ENCODE results near the gene ABCA7. TPM values are rescaled to one million over a fixed set of nuclear protein-coding genes. Genes with fewer than 3 reads are reported as not detected.

The ABCA7 gene
- total and polyA plus RNA-seq, 2 of the 13 experiments (the other 11 are each of a cell fraction or from before 2014, with no cell fraction given) = 4.4 to 32.4 TPM

- TF ChIP-seq THRA (CRISPR knock-in tag; IDR thresholded peaks at IDR 0.05; ENCODE audit: borderline replicate concordance) = peak; percentile 61; the same call in 1 of the 2 replicates
- TF ChIP-seq ZKSCAN8 (CRISPR knock-in tag; IDR thresholded peaks at IDR 0.05; ENCODE audit: borderline replicate concordance) = peak; percentile 41; the same call in 1 of the 2 replicates
- no peak for TF ChIP-seq HINFP (CRISPR knock-in tag; IDR thresholded peaks at IDR 0.05; ENCODE audit: low read depth)
- TF ChIP-seq NR3C1 (CRISPR knock-in tag; IDR thresholded peaks at IDR 0.05) = no peak
- TF ChIP-seq POLR2G (IDR thresholded peaks at IDR 0.05; ENCODE audit: low read depth, low read length) = 0 out of 2 replicates have a peak, but pooled peaks have one; percentile 41
- TF ChIP-seq ZNF607 (CRISPR knock-in tag; IDR thresholded peaks at IDR 0.05; ENCODE audit: borderline replicate concordance) = no peak
- peak; percentile 89 for TF ChIP-seq SAP130 (CRISPR knock-in tag; IDR thresholded peaks at IDR 0.05; ENCODE audit: low read depth)
- no peak for TF ChIP-seq ZNF549 (CRISPR knock-in tag; IDR thresholded peaks at IDR 0.05)
- no peak for TF ChIP-seq NFRKB (IDR thresholded peaks at IDR 0.05)
- no peak for TF ChIP-seq PBX2 (CRISPR knock-in tag; IDR thresholded peaks at IDR 0.05)
- TF ChIP-seq HNF4G (IDR thresholded peaks at IDR 0.05; ENCODE audit: borderline replicate concordance, low read depth, low read length) = peak; percentile 92
- peak; percentile 47; the same call in 1 of the 2 replicates for TF ChIP-seq HNF4G (CRISPR knock-in tag; IDR thresholded peaks at IDR 0.05; ENCODE audit: borderline replicate concordance, low read depth)
- peak; percentile 96 for TF ChIP-seq PPARG (CRISPR knock-in tag; conservative IDR thresholded peaks at IDR 0.05)
- TF ChIP-seq NFE2L1 (CRISPR knock-in tag; IDR thresholded peaks at IDR 0.05; ENCODE audit: borderline replicate concordance) = no peak
- no peak for TF ChIP-seq IRF1 (CRISPR knock-in tag; IDR thresholded peaks at IDR 0.05; ENCODE audit: low read depth)
- peak; percentile 45; the same call in 1 of the 2 replicates for TF ChIP-seq RARA (CRISPR knock-in tag; IDR thresholded peaks at IDR 0.05)
- TF ChIP-seq ISL2 (CRISPR knock-in tag; IDR thresholded peaks at IDR 0.05) = no peak
- no peak for TF ChIP-seq ZNF598 (CRISPR knock-in tag; IDR thresholded peaks at IDR 0.05; ENCODE audit: borderline replicate concordance)
- TF ChIP-seq PCBP1 (IDR thresholded peaks at IDR 0.05; ENCODE audit: borderline replicate concordance, low read depth, low read length) = no peak
- peak; percentile 77; the same call in 1 of the 2 replicates for TF ChIP-seq AKAP8 (CRISPR knock-in tag; IDR thresholded peaks at IDR 0.05)
- TF ChIP-seq HDAC6 (IDR thresholded peaks at IDR 0.05; ENCODE audit: low read depth, low read length) = no peak
- no peak for TF ChIP-seq ATF7-NPFF (CRISPR knock-in tag; IDR thresholded peaks at IDR 0.05; ENCODE audit: low read depth)
- TF ChIP-seq ZNF619 (CRISPR knock-in tag; IDR thresholded peaks at IDR 0.05) = no peak
- no peak for TF ChIP-seq ZNF576 (CRISPR knock-in tag; IDR thresholded peaks at IDR 0.05)
- no peak for TF ChIP-seq ZNF329 (CRISPR knock-in tag; IDR thresholded peaks at IDR 0.05; ENCODE audit: low read depth)
- TF ChIP-seq TBX2 (CRISPR knock-in tag; IDR thresholded peaks at IDR 0.05; ENCODE audit: borderline replicate concordance) = no peak
These were observed 46.5 kb upstream of the ABCA7 start (continued) for GRCh38 chr19:993361-993830.

All from HepG2 (cell line).